ENCODE data around the gene ALPK3.

DNA sequence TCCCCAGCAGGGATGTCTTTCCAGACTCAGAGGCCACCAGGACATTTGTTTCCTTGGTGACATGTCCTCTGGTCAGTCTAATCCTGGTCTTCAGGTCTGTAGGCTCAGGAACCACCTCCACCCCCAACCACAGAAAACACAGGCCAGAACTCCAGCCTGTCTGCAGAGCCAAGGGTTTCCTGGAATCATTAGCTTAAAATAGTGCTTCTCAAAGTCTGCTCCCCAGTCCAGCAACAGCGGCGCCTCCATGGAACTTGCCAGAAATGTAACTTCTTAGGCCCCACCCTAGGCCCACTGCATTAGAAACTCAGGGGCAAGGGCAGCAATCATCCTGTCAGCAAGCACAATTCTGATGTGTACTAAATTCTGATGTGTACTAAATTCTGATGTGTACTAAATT, 87.3 kb downstream of the ALPK3 start:
- no peak for TF ChIP-seq POLR2A (IDR thresholded peaks at IDR 0.05)
- TF ChIP-seq, protein P1, sequence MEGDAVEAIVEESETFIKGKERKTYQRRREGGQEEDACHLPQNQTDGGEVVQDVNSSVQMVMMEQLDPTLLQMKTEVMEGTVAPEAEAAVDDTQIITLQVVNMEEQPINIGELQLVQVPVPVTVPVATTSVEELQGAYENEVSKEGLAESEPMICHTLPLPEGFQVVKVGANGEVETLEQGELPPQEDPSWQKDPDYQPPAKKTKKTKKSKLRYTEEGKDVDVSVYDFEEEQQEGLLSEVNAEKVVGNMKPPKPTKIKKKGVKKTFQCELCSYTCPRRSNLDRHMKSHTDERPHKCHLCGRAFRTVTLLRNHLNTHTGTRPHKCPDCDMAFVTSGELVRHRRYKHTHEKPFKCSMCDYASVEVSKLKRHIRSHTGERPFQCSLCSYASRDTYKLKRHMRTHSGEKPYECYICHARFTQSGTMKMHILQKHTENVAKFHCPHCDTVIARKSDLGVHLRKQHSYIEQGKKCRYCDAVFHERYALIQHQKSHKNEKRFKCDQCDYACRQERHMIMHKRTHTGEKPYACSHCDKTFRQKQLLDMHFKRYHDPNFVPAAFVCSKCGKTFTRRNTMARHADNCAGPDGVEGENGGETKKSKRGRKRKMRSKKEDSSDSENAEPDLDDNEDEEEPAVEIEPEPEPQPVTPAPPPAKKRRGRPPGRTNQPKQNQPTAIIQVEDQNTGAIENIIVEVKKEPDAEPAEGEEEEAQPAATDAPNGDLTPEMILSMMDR (IDR thresholded peaks at IDR 0.05): no peak

All from stomach (tissue), 4 donors.